GM20431 (cell line): ENCODE measurements around the gene FNDC4.
"Not testable (repeated sequence)": the region's sequence is repeated elsewhere in the genome, so short reads cannot be mapped to it uniquely, and the experiment has no call there.

Experiments used
- in situ Hi-C: fragments of 300-500 bp; cut with MseI, MboI; formaldehyde crosslinking; loops from one replicate; pipeline ENCODE4 v1.15.0; 2020; ENCODE audit warnings: low sequenced_read_pairs; ENCODE audit not compliant: unreplicated experiment

FNDC4 gene, protein sequence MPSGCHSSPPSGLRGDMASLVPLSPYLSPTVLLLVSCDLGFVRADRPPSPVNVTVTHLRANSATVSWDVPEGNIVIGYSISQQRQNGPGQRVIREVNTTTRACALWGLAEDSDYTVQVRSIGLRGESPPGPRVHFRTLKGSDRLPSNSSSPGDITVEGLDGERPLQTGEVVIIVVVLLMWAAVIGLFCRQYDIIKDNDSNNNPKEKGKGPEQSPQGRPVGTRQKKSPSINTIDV

DNA sequence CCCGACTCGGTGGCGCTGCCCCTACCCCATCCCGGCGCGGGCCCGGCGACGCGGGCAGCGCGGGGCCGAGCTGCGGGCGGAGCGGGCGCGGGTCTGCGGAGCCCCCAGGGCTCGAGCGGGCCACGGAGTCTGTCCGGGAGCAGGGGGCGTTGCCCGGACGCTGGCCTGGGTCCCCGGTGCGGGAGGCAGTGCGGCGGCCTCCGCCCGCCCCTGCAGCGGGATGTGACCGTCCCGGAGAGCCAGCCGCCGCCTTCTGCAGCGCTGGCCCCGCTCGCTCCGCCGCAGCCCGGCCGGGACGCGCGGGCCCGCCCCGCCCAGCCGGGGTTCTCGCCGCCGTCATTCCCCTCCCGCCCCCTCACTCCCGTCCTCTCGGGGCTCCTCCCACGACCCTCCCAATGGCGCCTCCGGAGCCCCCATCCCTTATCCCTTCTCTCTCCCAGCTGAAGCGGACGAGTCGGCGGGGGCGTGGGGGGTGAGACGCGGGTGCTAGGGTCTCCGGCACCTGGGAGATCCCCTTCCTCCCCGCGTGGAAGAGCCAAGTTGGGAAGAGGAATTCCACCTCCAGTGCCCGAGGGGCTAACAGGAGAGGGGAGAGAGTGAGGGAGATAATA, at the start of gene FNDC4:
Gene FNDC4, minus strand, starts transcription at position 257 of the 611 bp plus-strand sequence. CDS start 521 bp downstream, outside the sequence.
- in situ Hi-C loops, result no loop called here

DNA sequence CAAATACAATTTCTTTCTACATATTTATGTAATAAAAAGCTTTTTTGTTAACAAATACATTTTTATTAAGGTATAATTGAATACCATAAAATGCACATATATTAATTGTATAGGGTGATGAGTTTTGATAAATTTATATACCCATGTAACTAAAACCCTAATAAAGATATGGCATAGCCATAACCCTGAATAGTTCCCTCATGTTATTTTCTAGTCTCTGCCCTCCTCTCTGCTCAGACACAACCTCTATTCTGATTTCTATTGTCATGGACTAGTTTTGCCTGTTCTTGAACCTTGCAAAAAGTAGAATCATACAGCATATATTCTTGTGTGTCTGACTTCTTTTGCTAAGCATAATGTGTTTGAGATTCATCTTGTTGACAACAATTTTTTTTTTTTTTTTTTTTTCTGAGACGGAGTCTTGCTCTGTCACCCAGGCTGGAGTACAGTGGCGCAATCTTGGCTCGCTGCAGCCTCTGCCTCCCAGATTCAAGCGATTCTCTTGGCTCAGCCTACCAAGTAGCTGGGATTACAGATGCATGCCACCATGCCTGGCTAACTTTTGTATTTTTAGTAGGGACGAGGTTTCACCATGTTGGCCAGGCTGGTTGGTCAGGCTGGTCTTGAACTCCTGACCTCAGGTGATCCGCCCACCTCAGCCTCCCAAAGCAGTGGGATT, 49.3 kb upstream of the FNDC4 start:
- in situ Hi-C loops, result no loop called here

DNA sequence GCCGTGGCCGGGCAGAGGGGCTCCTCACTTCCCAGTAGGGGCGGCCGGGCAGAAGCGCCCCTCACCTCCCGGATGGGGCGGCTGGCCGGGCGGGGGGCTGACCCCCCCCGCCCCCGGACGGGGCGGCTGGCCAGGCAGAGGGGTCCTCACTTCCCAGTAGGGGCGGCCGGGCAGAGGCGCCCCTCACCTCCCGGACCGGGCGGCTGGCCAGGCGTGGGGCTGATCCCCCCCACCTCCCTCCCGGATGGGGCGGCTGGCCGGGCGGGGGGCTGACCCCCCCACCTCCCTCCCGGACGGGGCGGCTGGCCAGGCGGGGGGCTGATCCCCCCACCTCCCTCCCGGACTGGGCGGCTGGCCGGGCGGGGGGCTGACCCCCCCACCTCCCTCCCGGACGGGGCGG, 44.6 kb upstream of the FNDC4 start:
- in situ Hi-C loops, result not testable (repeated sequence)

DNA sequence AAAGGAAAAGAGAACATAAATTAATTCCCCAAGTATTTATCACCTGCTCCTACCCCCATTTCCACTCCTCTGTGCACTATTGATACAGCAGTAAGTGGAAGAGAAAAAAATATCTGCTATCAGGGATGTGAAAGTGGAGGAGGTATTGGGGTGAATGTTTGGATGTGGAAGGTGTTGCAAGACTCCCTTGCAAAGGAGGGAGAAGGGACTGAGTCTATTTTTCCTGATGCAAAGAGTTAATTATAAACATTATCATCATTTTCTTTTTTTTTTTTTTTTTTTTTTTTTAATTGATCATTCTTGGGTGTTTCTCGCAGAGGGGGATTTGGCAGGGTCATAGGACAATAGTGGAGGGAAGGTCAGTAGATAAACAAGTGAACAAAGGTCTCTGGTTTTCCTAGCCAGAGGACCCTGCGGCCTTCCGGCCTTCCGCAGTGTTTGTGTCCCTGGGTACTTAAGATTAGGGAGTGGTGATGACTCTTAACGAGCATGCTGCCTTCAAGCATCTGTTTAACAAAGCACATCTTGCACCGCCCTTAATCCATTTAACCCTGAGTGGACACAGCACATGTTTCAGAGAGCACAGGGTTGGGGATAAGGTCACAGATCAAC, 43.9 kb upstream of the FNDC4 start:
- in situ Hi-C loops, result not testable (repeated sequence)

DNA sequence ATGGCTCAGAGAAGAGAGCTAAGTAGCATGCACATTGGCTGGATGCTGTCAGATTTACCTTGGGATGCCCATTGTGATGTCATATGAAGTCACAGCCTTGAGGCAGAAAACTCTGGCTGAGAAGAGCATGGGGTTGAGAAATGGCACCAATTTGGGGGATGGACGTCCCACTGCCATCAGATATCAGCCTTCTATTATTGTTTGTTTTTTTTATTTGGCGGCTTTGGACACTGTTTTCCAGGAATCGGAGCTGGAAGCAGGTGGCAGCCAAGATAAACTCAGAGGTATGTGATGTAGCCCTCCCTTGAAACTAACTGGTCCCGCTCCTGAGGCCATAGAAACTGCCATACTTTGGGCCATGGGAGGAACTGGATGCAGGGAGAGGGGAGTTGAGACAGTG, 42.3 kb upstream of the FNDC4 start:
- in situ Hi-C loops, result no loop called here

DNA sequence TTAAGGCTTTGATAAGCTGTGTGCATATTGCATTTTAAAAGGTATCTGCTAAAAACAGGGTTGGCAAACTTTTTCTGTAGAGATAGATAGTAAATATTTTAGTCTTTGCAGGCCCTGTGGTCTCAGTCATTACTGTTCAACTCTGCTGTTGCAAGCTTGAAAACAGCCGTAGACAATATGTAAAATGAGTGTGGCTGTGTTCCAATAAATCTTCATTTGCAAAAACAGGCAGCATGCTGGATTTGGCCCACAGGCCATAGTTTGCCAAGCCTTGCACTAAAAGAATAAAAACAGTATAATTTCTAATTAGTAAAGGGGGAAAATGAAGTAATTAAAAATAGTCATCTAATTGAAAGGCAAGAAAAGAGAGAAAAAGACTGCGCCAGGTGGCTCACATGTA, 37.0 kb upstream of the FNDC4 start:
- in situ Hi-C loops, result no loop called here

DNA sequence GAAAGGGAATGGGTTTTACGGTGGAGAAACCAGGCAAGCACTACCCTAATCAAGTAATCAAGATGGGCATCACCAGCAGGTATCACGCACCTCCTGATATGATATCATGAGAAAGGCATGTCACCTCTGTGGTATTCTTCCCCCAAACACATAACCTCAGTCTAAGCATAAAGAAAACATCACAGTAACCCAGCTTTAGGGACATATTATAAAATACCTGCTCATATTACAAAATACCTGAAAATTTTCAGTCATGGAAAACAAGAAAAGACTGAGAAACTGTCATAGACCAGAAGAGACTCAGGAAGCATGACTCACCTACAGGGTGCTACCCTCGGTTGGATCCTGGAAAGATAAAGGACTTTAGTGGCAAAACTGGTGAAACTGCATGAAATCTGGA, 32.2 kb upstream of the FNDC4 start:
- in situ Hi-C loops, result no loop called here

DNA sequence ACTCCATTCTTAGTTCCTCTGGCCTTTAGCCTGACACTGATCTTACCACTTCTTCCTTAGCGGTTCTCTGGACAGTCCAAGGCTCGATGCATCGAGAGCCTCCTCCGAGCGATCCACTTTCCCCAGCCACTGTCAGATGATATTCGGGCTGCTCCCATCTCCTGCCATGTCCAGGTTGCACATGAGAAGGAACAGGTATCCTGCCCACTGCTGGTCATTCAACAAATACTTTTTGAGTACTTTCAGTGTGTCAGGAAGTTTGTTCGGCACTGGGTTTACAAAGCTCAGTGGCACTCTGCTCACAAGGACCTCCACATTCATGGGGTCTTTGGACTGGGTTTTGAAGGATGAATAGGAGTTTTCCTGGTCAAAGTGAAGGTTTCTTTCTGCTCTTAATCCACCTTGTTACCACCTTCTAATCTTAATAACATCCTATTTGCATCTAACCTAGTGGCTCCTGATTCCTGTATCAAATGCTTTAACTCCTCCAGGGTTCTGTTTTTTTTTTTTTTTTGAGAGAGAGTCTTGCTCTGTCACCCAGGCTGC, 27.5 kb upstream of the FNDC4 start:
- in situ Hi-C loops, result no loop called here

DNA sequence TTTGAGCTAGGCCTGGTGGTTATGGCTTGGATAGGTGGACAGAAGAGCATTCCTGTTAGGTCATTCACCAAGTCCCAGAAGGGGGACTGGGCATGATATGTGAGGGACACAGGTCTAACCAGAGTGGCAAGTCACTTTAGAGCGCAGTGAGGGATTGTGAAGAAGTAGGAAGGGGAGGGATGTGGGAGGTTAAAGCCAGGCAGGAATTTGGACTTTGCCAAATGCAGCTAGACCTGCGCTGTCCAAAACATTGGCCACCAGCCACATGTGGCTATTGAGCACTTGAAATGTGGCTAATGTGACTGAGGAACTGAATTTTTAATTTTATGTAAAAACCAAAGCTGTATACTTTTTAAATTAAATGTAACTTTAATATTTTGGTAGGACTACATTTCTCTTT, 25.3 kb upstream of the FNDC4 start:
- in situ Hi-C loops, result no loop called here

DNA sequence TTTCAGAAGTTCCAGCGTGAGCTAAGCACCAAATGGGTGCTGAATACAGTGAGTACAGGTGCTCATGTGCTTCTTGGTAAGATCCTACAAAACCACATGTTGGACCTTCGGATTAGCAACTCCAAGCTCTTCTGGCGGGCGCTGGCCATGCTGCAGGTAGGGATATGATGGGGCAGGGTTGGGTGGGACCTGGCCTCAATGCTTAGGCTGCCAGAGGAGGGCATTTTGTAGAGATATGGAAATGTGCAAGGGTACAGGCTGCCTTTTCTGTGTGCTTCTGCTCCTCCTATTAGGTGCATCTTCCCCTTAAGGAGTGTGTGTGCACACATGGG, 23.7 kb upstream of the FNDC4 start:
- in situ Hi-C loops, result no loop called here

DNA sequence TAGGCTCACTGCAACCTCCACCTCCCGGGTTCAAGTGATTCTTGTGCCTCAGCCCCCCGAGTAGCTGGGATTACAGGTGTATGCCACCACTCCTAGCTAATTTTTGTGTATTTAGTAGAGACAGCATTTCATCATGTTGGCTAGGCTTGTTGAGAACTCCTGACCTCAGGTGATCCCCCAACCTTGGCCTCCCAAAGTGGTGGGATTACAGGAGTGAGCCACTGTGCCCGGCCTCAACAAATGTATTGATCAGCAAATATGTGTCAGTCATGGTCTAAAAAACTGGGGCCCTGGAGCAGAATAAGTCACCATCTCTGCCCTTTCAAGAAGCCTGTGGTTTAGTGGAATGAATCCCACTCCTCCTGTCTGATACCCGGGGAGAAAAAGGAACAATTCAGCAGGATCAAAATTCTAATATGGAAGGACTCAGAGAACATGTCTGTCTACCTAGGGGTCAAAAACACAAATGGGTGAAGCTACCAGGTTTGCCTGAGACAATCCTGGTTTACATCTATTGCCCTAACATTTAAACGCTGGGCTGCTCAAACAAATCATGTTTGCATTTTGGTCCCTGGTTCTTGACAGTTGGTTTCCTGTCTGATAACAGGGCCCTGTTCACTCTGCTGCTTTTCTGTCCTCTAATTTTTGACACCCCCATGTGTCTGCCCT, 23.2 kb upstream of the FNDC4 start:
- in situ Hi-C loops, result no loop called here

DNA sequence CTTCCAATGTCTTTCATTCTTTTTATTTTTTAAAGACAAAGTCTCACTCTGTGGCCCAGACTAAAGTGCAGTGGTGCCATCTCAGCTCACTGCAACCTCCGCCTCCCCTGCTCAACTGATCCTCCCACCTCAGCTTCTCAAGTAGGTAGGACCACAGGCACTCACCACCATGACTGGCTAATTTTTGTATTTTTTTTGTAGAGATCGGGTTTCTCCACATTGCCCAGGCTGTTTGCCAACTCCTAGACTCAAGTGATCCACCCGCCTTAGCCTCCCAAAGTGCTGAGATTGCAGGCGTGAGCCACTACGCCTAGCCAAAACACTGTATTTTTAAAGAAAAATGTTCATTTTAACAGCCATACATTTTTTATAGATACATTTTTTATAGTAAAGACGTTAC, 14.3 kb upstream of the FNDC4 start:
- in situ Hi-C loops, result no loop called here

DNA sequence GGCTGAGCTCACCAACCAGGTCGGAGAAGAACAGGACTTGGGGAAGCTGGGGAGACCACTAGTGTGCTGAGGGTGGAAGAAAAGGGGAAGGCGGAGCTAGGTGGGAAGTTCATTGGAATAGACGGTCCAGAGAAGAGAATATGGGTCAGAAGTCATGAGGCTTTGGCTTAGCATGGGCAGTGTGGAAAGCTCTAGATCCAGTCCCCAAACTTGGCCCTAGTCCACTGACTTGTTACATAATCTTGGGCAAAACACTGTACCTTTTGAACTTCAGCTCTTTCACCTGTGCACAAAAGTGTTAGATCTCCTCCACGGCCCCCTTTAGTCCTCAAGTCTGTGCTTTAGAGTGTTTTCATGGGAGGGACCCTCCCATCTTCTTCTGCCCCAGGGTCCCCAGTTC, 12.3 kb upstream of the FNDC4 start:
- in situ Hi-C loops, result no loop called here

DNA sequence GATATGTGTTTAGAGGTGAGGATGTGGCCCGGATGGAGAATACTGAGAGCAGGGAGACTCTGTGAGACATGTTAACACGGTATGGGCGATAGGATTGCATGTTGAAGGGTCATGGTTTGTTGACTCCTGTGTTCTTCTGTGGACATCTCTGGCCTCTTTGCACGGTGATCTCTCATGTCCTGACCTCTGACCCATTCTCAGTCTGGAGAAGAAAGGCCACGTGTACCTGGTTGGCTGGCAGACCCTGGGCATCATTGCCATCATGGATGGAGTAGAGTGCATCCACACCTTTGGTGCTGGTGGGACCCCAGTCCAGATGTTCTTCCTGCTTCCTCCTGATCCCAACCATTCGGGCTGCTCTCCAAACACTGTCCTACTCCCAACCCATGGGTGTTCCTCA, 11.6 kb upstream of the FNDC4 start:
- in situ Hi-C loops, result no loop called here

DNA sequence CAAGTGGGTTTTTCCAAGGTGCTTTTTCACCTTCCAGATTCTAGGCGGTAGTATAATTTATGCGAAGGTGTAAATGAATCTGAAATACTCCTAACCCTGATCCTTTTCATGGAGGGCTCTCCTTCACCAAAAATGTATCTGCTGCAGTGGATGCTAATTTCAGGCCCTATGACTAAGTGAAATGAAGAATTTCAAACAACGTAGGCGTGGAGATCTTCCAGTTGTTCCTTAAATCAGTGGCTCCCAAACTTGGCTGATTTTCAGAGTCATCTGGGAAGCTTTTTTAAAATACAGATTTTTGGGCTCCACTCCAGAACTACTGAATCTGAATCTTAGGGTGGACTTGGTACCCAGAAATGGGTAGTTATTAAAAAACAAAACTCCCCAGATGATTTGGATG, 7.1 kb upstream of the FNDC4 start:
- in situ Hi-C loops, result no loop called here

DNA sequence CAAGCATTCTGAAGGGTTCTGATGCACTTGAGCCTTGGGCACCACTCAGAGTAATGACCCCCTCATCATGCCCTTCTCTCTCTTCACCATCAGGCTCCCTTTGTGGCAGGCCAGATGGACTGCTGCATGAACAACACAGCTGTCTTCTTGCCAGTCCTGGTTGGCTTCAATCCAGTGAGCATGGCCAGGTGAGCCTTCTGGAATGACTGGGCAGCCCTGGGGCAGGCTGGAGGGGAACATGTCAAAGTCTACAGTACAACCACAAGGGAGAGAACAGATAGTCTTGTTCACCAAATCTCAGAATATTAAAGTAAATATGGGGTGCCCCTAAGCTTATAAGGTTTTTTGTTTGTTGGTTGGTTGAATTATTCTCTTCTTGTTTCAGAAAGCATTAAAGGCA, 6.0 kb upstream of the FNDC4 start:
- in situ Hi-C loops, result no loop called here

DNA sequence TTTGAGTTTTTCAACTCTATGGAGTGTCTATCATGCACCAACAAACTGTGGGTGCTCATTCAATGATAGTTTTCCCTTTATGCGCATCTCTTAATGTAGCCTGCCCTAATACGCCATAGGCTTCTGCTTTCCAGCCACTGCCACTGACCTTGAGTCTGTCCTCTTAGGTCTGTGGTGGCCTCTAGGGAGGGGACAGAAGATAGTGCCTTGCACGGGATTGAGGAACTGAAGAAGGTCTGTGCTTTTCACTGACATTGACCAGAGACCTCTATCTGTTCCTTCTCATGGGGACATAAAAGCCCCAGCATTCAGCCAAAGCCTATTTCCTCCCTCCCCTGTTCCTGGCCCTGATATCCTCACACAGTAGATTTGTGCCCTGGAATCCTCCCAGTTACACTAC, 4.0 kb upstream of the FNDC4 start:
- in situ Hi-C loops, result no loop called here

DNA sequence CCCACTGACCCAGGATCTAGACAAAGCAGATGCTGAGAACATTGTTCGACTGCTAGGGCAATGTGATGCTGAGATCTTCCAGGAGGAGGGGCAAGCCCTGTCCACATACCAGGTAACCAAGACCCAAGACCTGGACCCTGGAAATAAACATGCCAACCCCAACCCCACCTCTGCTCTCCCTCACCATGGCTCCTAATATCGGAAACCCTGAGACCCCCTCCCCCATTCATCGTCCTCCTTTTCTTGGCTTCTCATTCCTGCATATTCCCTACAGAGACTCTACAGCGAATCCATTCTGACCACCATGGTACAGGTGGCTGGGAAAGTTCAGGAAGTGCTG, 2.3 kb upstream of the FNDC4 start:
- in situ Hi-C loops, result no loop called here

DNA sequence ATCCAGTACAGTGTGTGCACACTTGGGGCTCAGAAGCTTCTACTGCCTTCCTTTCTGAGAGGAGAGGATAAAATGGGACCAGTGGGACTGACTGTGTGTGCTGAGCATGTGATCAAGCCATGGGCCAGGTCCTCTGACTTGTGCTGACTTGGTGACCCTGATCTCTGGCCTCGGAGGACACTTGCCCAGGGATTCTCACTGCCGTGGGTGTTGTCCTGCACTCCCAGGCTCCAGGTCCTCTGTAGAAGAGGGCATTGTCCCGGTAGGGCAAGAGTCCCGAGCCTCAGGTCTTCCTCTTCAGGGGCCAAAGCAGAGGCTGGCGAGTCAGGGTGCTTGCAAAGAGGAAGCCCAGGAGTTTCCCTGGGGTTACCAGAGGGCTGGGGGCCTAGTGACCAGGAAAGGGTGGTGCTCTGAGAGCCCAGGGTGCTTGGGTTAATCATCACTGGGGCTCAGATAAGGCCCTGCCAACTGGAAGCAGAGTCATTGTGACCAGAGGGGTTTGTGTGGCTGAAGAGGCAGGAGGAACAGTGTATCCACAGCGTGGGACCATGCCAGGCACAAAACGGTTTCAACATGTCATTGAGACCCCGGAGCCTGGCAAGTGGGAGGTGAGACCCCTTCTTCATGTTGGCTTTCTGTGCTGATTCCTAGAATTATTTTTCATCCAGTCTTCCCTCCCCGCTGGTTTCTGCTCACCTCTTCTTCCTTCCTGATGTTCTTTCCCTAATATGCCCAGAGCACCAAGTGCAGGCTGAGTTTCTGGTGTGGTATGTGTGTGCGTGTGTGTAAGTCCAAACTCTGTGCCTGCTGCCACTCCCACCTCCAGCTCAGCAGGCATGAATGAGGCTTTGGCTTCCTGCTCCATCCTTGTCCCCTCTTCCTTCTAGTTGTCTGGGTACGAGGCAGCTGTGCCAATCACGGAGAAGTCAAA, 1.6 kb upstream of the FNDC4 start, which contains the start of gene GCKR:
Gene GCKR, plus strand, starts transcription at position 483 of the 931 bp plus-strand sequence. Its CDS starts 66 bp downstream, at position 549.
- in situ Hi-C loops, result no loop called here
